Measurements from ENCODE around the gene CD109.

CD109 gene

GRCh38 chr6:73695619-73696421 lies at the start of gene CD109:
Gene CD109 (plus strand): TSS chr6:73696203. CDS start chr6:73696216, 13 bp downstream.
- peak; percentile 81 to 83 for DNase-seq (ENCODE audit: low read depth in 2 of 2)
- TF ChIP-seq, protein P1, sequence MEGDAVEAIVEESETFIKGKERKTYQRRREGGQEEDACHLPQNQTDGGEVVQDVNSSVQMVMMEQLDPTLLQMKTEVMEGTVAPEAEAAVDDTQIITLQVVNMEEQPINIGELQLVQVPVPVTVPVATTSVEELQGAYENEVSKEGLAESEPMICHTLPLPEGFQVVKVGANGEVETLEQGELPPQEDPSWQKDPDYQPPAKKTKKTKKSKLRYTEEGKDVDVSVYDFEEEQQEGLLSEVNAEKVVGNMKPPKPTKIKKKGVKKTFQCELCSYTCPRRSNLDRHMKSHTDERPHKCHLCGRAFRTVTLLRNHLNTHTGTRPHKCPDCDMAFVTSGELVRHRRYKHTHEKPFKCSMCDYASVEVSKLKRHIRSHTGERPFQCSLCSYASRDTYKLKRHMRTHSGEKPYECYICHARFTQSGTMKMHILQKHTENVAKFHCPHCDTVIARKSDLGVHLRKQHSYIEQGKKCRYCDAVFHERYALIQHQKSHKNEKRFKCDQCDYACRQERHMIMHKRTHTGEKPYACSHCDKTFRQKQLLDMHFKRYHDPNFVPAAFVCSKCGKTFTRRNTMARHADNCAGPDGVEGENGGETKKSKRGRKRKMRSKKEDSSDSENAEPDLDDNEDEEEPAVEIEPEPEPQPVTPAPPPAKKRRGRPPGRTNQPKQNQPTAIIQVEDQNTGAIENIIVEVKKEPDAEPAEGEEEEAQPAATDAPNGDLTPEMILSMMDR (IDR thresholded peaks at IDR 0.05; ENCODE audit: low read depth, low read length): no peak
- H3K4me3 ChIP-seq (replicated peaks in 1 of 2; ENCODE audit: low read depth in 2 of 2, low read length in 2 of 2): peak within 1 kb of the TSS; percentile 51 to 61

DNA sequence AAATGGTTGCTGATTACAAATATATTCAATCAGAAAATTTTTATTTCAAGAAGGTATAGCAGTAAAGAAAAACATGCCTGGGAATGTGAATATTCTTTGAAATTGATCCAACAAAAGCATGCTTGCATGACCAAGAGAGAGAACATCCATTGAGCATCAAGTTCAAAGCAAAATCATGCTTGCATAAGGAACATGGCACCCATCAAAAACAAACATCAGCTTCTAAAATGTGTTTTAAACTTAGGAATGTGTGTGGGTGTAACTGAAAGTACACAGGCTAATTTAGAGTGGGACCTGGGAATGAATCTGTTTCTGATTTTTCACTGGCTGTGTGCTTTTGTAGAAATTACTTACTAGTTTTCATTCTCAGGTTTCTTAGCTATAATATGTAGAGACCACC lies 47.8 kb upstream of the CD109 start:
- no peak overlapping the region for H3K4me3 ChIP-seq (replicated peaks in 1 of 2; ENCODE audit: low read depth in 2 of 2, low read length in 2 of 2)
- DNase-seq (ENCODE audit: low read depth in 2 of 2): peak; percentile 31 to 53
- TF ChIP-seq, protein P1 (IDR thresholded peaks at IDR 0.05; ENCODE audit: low read depth, low read length): no peak

- H3K4me3 ChIP-seq (replicated peaks in 1 of 2; ENCODE audit: low read depth in 2 of 2, low read length in 2 of 2): no peak overlapping the region
- TF ChIP-seq, protein P1 (IDR thresholded peaks at IDR 0.05; ENCODE audit: low read depth, low read length): no peak
- no peak for DNase-seq (ENCODE audit: low read depth in 2 of 2)
These were observed 46.2 kb upstream of the CD109 start for GRCh38 chr6:73649783-73650182.

DNA sequence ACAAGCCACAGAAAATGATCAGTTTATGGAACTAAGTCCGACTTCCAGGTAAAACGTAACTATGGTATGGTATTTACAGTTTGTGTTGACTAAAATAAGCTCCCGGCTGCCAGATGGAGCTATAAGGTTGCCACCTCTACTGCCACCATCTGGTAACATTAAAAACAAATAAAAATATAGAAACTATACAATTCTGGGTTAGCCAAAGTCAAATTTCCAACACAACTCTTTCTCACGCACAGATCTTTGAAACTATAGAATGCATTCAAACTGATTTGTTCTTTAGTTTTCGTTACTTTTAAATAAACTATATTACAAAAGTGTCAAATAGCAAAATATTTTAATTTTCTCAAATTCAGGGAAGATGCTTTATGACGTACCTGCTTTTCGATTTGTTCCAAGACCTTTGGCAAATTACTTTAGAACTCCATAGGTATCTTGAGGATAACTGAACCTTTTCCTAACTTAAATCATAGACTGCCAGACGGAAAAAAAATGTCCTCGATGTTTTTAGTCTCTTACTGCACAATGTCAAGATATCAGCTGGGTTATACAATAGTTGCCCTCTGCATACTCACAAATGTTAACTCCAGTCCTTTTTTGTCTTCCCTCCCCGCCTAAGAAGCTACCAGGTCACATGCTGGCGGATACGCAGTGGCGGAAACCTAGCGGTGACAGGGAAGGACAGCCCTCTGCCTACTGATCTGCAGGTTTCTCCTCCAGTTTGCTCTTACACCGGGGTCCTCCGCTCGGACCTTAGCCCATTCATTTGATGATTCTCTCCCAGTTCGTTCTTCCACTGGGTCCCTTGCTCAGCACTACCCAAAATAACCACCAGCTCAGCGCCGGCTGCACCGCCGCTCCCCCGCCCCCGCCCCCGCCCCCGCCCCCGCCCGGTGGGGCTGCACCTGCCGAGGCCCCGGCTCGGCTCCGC lies 43.1 kb upstream of the CD109 start:
- peak; percentile 61 to 69 for DNase-seq (ENCODE audit: low read depth in 2 of 2)
- TF ChIP-seq, protein P1 (IDR thresholded peaks at IDR 0.05; ENCODE audit: low read depth, low read length): peak; percentile 37
- peak overlapping the region; percentile 95 to 99 for H3K4me3 ChIP-seq (replicated peaks in 1 of 2; ENCODE audit: low read depth in 2 of 2, low read length in 2 of 2)

- peak within 1 kb of the TSS; percentile 95 to 99 for H3K4me3 ChIP-seq (replicated peaks in 1 of 2; ENCODE audit: low read depth in 2 of 2, low read length in 2 of 2)
- TF ChIP-seq, protein P1 (IDR thresholded peaks at IDR 0.05; ENCODE audit: low read depth, low read length): no peak
- peak; percentile 94 to 96 for DNase-seq (ENCODE audit: low read depth in 2 of 2)
These were observed 42.2 kb upstream of the CD109 start, which contains the start of gene SLC17A5 for GRCh38 chr6:73653571-73654424. Gene SLC17A5 (minus strand): TSS chr6:73653992. CDS start chr6:73653886, 106 bp downstream.

Measured in cardiac fibroblast (primary cell).